ENCODE data around the gene BTN1A1. TPM values are rescaled to one million over a fixed set of nuclear protein-coding genes. Genes with fewer than 3 reads are reported as not detected.

The BTN1A1 gene
- total and polyA plus RNA-seq, 9 of the 15 experiments (the other 6 are each of a cell fraction or from before 2014, with no cell fraction given) = 0.01 to 0.15 (median 0.06) TPM; not detected in 4

DNA sequence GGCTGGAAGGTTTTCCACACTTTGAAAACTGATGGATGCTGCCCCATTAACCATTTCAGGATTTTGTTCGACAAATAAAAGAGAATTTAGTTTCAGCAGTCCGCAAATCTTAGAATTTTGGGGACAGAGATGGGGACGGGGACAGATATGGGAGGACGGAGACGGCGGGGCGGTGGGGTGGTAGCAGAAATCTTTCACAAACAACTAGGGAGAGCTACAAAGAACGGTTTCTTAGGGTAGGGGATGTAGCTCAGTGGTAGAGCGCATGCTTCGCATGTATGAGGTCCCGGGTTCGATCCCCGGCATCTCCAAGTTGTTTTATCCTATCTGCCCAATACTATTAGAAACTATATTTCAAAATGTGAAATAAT, 53.1 kb downstream of the BTN1A1 start (continued):
- no peak for TF ChIP-seq SMARCA5 (IDR thresholded peaks at IDR 0.05)
- TF ChIP-seq POLR3A (IDR thresholded peaks at IDR 0.05; ENCODE audit: borderline replicate concordance, extremely low read depth, insufficient read depth, insufficient read length) = peak; percentile 87
- TF ChIP-seq, protein P1, sequence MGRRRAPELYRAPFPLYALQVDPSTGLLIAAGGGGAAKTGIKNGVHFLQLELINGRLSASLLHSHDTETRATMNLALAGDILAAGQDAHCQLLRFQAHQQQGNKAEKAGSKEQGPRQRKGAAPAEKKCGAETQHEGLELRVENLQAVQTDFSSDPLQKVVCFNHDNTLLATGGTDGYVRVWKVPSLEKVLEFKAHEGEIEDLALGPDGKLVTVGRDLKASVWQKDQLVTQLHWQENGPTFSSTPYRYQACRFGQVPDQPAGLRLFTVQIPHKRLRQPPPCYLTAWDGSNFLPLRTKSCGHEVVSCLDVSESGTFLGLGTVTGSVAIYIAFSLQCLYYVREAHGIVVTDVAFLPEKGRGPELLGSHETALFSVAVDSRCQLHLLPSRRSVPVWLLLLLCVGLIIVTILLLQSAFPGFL (CRISPR knock-in tag; IDR thresholded peaks at IDR 0.05) = no peak
- TF ChIP-seq SREBF2 (CRISPR knock-in tag; IDR thresholded peaks at IDR 0.05) = no peak
- TF ChIP-seq ZNF707 (CRISPR knock-in tag; conservative IDR thresholded peaks at IDR 0.05) = no peak
- TF ChIP-seq EP300 (IDR thresholded peaks at IDR 0.05; ENCODE audit: low read length) = peak; percentile 72
- peak; percentile 62 for TF ChIP-seq NBN (IDR thresholded peaks at IDR 0.05; ENCODE audit: low read depth)
- peak; percentile 69; the same call in 1 of the 2 replicates for TF ChIP-seq RB1 (IDR thresholded peaks at IDR 0.05; ENCODE audit: low read depth)
- TF ChIP-seq TBL1XR1 (IDR thresholded peaks at IDR 0.05; ENCODE audit: low read length in 2 of 2) = peak in 1 of 2 experiments; percentile 98; a peak in 3 of 4 replicates
- TF ChIP-seq, protein P2, sequence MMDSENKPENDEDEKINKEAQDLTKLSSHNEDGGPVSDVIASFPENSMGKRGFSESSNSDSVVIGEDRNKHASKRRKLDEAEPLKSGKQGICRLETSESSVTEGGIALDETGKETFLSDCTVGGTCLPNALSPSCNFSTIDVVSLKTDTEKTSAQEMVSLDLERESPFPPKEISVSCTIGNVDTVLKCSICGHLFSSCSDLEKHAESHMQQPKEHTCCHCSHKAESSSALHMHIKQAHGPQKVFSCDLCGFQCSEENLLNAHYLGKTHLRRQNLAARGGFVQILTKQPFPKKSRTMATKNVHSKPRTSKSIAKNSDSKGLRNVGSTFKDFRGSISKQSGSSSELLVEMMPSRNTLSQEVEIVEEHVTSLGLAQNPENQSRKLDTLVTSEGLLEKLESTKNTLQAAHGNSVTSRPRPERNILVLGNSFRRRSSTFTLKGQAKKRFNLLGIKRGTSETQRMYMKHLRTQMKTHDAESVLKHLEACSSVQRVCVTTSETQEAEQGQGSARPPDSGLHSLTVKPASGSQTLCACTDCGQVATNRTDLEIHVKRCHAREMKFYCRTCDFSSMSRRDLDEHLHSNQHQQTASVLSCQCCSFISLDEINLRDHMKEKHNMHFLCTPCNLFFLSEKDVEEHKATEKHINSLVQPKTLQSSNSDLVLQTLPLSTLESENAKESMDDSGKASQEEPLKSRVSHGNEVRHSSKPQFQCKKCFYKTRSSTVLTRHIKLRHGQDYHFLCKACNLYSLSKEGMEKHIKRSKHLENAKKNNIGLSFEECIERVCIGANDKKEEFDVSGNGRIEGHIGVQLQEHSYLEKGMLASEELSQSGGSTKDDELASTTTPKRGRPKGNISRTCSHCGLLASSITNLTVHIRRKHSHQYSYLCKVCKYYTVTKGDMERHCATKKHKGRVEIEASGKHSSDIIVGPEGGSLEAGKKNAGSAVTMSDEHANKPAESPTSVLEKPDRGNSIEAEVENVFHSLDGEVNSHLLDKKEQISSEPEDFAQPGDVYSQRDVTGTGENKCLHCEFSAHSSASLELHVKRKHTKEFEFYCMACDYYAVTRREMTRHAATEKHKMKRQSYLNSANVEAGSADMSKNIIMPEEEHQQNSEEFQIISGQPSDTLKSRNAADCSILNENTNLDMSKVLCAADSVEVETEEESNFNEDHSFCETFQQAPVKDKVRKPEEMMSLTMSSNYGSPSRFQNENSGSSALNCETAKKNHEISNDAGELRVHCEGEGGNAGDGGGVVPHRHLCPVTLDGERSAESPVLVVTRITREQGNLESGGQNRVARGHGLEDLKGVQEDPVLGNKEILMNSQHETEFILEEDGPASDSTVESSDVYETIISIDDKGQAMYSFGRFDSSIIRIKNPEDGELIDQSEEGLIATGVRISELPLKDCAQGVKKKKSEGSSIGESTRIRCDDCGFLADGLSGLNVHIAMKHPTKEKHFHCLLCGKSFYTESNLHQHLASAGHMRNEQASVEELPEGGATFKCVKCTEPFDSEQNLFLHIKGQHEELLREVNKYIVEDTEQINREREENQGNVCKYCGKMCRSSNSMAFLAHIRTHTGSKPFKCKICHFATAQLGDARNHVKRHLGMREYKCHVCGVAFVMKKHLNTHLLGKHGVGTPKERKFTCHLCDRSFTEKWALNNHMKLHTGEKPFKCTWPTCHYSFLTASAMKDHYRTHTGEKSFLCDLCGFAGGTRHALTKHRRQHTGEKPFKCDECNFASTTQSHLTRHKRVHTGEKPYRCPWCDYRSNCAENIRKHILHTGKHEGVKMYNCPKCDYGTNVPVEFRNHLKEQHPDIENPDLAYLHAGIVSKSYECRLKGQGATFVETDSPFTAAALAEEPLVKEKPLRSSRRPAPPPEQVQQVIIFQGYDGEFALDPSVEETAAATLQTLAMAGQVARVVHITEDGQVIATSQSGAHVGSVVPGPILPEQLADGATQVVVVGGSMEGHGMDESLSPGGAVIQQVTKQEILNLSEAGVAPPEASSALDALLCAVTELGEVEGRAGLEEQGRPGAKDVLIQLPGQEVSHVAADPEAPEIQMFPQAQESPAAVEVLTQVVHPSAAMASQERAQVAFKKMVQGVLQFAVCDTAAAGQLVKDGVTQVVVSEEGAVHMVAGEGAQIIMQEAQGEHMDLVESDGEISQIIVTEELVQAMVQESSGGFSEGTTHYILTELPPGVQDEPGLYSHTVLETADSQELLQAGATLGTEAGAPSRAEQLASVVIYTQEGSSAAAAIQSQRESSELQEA (IDR thresholded peaks at IDR 0.05; ENCODE audit: low read depth) = peak; percentile 70; the same call in 1 of the 2 replicates
- no peak for TF ChIP-seq KAT2B (IDR thresholded peaks at IDR 0.05; ENCODE audit: low read depth, low read length)
- TF ChIP-seq MEF2A (IDR thresholded peaks at IDR 0.05; ENCODE audit: control insufficient read depth, low read depth, low read length) = peak; percentile 61; the same call in 1 of the 2 replicates
- peak; percentile 48 for TF ChIP-seq ZFP36 (IDR thresholded peaks at IDR 0.05; ENCODE audit: low read depth, low read length, partially characterized antibody)
- TF ChIP-seq, protein P3, sequence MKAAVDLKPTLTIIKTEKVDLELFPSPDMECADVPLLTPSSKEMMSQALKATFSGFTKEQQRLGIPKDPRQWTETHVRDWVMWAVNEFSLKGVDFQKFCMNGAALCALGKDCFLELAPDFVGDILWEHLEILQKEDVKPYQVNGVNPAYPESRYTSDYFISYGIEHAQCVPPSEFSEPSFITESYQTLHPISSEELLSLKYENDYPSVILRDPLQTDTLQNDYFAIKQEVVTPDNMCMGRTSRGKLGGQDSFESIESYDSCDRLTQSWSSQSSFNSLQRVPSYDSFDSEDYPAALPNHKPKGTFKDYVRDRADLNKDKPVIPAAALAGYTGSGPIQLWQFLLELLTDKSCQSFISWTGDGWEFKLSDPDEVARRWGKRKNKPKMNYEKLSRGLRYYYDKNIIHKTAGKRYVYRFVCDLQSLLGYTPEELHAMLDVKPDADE (conservative IDR thresholded peaks at IDR 0.05; ENCODE audit: control insufficient read depth, low read depth, low read length) = peak; percentile 96
- TF ChIP-seq, protein P4, sequence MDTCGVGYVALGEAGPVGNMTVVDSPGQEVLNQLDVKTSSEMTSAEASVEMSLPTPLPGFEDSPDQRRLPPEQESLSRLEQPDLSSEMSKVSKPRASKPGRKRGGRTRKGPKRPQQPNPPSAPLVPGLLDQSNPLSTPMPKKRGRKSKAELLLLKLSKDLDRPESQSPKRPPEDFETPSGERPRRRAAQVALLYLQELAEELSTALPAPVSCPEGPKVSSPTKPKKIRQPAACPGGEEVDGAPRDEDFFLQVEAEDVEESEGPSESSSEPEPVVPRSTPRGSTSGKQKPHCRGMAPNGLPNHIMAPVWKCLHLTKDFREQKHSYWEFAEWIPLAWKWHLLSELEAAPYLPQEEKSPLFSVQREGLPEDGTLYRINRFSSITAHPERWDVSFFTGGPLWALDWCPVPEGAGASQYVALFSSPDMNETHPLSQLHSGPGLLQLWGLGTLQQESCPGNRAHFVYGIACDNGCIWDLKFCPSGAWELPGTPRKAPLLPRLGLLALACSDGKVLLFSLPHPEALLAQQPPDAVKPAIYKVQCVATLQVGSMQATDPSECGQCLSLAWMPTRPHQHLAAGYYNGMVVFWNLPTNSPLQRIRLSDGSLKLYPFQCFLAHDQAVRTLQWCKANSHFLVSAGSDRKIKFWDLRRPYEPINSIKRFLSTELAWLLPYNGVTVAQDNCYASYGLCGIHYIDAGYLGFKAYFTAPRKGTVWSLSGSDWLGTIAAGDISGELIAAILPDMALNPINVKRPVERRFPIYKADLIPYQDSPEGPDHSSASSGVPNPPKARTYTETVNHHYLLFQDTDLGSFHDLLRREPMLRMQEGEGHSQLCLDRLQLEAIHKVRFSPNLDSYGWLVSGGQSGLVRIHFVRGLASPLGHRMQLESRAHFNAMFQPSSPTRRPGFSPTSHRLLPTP (IDR thresholded peaks at IDR 0.05; ENCODE audit: borderline replicate concordance, extremely low read depth, insufficient read length) = peak; percentile 92
